DMS114 treated with DMSO at 0.1 percent for 48 hours (cell line): ENCODE measurements around the gene HOXC13.
A peak's percentile ranks its signal among the peaks of the same experiment; 100 is the strongest.

Source experiments
- DNase-seq: peaks from one replicate; lab custom pipeline; 2025; ENCODE audit not compliant: unreplicated experiment; lab: John Stamatoyannopoulos, UW

HOXC13 gene

GRCh38 chr12:53994264-53995001 is 55.8 kb downstream of the HOXC13 start:
- no peak for DNase-seq

- DNase-seq: no peak
Observed at GRCh38 chr12:53995002-53995377, 56.4 kb downstream of the HOXC13 start.

GRCh38 chr12:53995378-53996239 is 57.0 kb downstream of the HOXC13 start:
- peak; percentile 58 for DNase-seq
